ENCODE measurements around the gene CHRNB4.

DNA sequence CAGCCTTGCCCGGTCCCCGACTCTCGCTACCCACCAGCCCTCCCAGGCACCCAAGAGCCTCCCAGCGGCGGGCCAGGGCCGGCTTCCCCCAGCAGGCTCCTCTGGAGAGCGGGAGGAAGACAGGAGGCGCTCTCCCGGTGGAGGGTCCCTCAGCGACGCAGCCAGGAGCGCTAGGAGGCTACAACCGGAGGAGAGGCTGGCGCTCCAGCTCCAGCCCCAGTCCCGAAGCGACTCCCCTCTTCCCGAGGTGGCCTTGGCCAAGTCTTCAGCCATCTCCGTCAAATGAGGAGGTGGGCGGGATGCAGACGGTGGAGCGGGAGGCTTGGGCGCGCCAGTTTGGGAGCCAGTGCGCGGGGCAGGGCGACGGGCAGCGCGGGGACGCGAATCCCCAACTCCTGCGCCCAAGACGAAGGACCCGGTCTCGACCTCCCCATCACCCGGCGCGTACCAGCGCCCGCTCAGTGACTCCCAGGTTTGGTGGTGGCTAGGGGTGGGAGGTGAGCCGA is 20.9 kb downstream of the CHRNB4 start:
- TF ChIP-seq OVOL3 (tag by site-specific recombination; IDR thresholded peaks at IDR 0.05): no peak
- TF ChIP-seq, protein P1, sequence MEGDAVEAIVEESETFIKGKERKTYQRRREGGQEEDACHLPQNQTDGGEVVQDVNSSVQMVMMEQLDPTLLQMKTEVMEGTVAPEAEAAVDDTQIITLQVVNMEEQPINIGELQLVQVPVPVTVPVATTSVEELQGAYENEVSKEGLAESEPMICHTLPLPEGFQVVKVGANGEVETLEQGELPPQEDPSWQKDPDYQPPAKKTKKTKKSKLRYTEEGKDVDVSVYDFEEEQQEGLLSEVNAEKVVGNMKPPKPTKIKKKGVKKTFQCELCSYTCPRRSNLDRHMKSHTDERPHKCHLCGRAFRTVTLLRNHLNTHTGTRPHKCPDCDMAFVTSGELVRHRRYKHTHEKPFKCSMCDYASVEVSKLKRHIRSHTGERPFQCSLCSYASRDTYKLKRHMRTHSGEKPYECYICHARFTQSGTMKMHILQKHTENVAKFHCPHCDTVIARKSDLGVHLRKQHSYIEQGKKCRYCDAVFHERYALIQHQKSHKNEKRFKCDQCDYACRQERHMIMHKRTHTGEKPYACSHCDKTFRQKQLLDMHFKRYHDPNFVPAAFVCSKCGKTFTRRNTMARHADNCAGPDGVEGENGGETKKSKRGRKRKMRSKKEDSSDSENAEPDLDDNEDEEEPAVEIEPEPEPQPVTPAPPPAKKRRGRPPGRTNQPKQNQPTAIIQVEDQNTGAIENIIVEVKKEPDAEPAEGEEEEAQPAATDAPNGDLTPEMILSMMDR (tag by site-specific recombination; IDR thresholded peaks at IDR 0.05): peak; percentile 96
- peak; percentile 58 for TF ChIP-seq ZBTB17 (tag by site-specific recombination; IDR thresholded peaks at IDR 0.05)
- TF ChIP-seq, protein P2, sequence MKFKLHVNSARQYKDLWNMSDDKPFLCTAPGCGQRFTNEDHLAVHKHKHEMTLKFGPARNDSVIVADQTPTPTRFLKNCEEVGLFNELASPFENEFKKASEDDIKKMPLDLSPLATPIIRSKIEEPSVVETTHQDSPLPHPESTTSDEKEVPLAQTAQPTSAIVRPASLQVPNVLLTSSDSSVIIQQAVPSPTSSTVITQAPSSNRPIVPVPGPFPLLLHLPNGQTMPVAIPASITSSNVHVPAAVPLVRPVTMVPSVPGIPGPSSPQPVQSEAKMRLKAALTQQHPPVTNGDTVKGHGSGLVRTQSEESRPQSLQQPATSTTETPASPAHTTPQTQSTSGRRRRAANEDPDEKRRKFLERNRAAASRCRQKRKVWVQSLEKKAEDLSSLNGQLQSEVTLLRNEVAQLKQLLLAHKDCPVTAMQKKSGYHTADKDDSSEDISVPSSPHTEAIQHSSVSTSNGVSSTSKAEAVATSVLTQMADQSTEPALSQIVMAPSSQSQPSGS (tag by site-specific recombination; IDR thresholded peaks at IDR 0.05; ENCODE audit: low read depth): no peak
- TF ChIP-seq, protein P3, sequence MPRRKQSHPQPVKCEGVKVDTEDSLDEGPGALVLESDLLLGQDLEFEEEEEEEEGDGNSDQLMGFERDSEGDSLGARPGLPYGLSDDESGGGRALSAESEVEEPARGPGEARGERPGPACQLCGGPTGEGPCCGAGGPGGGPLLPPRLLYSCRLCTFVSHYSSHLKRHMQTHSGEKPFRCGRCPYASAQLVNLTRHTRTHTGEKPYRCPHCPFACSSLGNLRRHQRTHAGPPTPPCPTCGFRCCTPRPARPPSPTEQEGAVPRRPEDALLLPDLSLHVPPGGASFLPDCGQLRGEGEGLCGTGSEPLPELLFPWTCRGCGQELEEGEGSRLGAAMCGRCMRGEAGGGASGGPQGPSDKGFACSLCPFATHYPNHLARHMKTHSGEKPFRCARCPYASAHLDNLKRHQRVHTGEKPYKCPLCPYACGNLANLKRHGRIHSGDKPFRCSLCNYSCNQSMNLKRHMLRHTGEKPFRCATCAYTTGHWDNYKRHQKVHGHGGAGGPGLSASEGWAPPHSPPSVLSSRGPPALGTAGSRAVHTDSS (tag by site-specific recombination; IDR thresholded peaks at IDR 0.05): no peak
- TF ChIP-seq ZNF433 (tag by site-specific recombination; IDR thresholded peaks at IDR 0.05; ENCODE audit: low read depth): no peak

Measured in HEK293 (cell line).